ENCODE results near the gene SUDS3.
"Not testable (repeated sequence)": the region's sequence is repeated elsewhere in the genome, so short reads cannot be mapped to it uniquely, and the experiment has no call there.

SUDS3 gene

GRCh38 chr12:118376089-118377020 is at the start of gene SUDS3:
SUDS3 (plus strand) TSS chr12:118376555; CDS start chr12:118376692, 137 bp downstream.
- intact Hi-C loops (cut with DNase I): loop anchor here (5.0 kb wide), 3 partner anchors 239 to 314 kb away; partner anchors contain the start of genes PEBP1 and WSB2
- peak; percentile 87 to 99 (median 95) for DNase-seq

- DNase-seq: no peak
- intact Hi-C loops (cut with DNase I): no loop called here
These were observed 49.4 kb upstream of the SUDS3 start for GRCh38 chr12:118326991-118327390.

GRCh38 chr12:118327391-118327790 is 49.0 kb upstream of the SUDS3 start:
- DNase-seq: no peak
- intact Hi-C loops (cut with DNase I): no loop called here

- DNase-seq: no peak
- intact Hi-C loops (cut with DNase I): no loop called here
These were observed 47.6 kb upstream of the SUDS3 start for GRCh38 chr12:118328486-118329330.

- intact Hi-C loops (cut with DNase I): no loop called here
- DNase-seq: no peak
These were observed 45.8 kb upstream of the SUDS3 start for GRCh38 chr12:118330421-118331018.

GRCh38 chr12:118332511-118332910 is 43.8 kb upstream of the SUDS3 start:
- intact Hi-C loops (cut with DNase I): no loop called here
- DNase-seq: no peak

- DNase-seq: no peak
- intact Hi-C loops (cut with DNase I): no loop called here
These were observed 42.1 kb upstream of the SUDS3 start for GRCh38 chr12:118334241-118334640.

- DNase-seq: no peak
- intact Hi-C loops (cut with DNase I): no loop called here
These were observed 41.3 kb upstream of the SUDS3 start for GRCh38 chr12:118334939-118335567.

GRCh38 chr12:118336123-118336522 is 40.2 kb upstream of the SUDS3 start:
- intact Hi-C loops (cut with DNase I): no loop called here
- no peak for DNase-seq

GRCh38 chr12:118337194-118337838 is 39.0 kb upstream of the SUDS3 start:
- DNase-seq: no peak
- intact Hi-C loops (cut with DNase I): no loop called here

- intact Hi-C loops (cut with DNase I): no loop called here
- DNase-seq: no peak
These were observed 34.3 kb upstream of the SUDS3 start for GRCh38 chr12:118342090-118342489.

GRCh38 chr12:118344829-118345228 is 31.5 kb upstream of the SUDS3 start:
- no peak for DNase-seq
- intact Hi-C loops (cut with DNase I): no loop called here

GRCh38 chr12:118345355-118345754 is 31.0 kb upstream of the SUDS3 start:
- intact Hi-C loops (cut with DNase I): no loop called here
- no peak for DNase-seq

- DNase-seq: no peak
- intact Hi-C loops (cut with DNase I): no loop called here
These were observed 29.5 kb upstream of the SUDS3 start for GRCh38 chr12:118346895-118347294.

GRCh38 chr12:118347916-118348315 is 28.4 kb upstream of the SUDS3 start:
- intact Hi-C loops (cut with DNase I): no loop called here
- no peak for DNase-seq

GRCh38 chr12:118350908-118351559 is 25.3 kb upstream of the SUDS3 start:
- no peak for DNase-seq
- intact Hi-C loops (cut with DNase I): no loop called here

- intact Hi-C loops (cut with DNase I): no loop called here
- DNase-seq: no peak
These were observed 22.6 kb upstream of the SUDS3 start for GRCh38 chr12:118353721-118354120.

- intact Hi-C loops (cut with DNase I); DNase-seq: not testable (repeated sequence)
These were observed 21.9 kb upstream of the SUDS3 start for GRCh38 chr12:118354503-118354902.

Data from head of caudate nucleus (tissue), 42 donors.